GM23338 (cell line): ENCODE results near the gene SARS2.

Experiments used
- CREB1 ChIP-seq: fragments of 250-450 bp; sonication (Bioruptor Pico); IDR thresholded peaks from 2 replicates; pipeline ENCODE4 v1.5.0; 2020; ENCODE audit warnings: low read depth, mild to moderate bottlenecking, moderate library complexity
- EZH2 ChIP-seq: fragments of 200-600 bp; sonication (generic); IDR thresholded peaks from one replicate; pipeline ENCODE4 v1.8.0; 2017; ENCODE audit warnings: antibody characterized with exemption, mild to moderate bottlenecking, low read depth; ENCODE audit not compliant: unreplicated experiment
- EZH2phosphoT487 ChIP-seq: fragments of 200-600 bp; sonication (generic); IDR thresholded peaks from one replicate; pipeline ENCODE4 v1.8.1; 2018; ENCODE audit warnings: antibody characterized with exemption; ENCODE audit not compliant: unreplicated experiment
- POLR2AphosphoS5 ChIP-seq: IDR thresholded peaks from 2 replicates; pipeline ENCODE4 v1.6.1; 2016; ENCODE audit warnings: antibody characterized with exemption, low read depth
- TF ChIP-seq, protein P1 (sequence below), 2 experiments: fragments of 200-600 bp in 1 of 2; sonication (generic) in 1 of 2; conservative IDR thresholded peaks; 2 replicates each; pipeline versions ENCODE4 v1.5.1 to v1.6.1; 2016 to 2017; ENCODE audit warnings: antibody characterized with exemption in 2 of 2, low read depth in 2 of 2, mild to moderate bottlenecking in 2 of 2, moderate library complexity in 1 of 2
- TF ChIP-seq, protein P2 (sequence below): IDR thresholded peaks from one replicate; pipeline ENCODE4 v1.6.1; 2018; ENCODE audit warnings: antibody characterized with exemption; ENCODE audit not compliant: unreplicated experiment
- TF ChIP-seq, protein P3 (sequence below): IDR thresholded peaks from 2 replicates; pipeline ENCODE4 v1.6.1; 2016; ENCODE audit warnings: antibody characterized with exemption

DNA sequence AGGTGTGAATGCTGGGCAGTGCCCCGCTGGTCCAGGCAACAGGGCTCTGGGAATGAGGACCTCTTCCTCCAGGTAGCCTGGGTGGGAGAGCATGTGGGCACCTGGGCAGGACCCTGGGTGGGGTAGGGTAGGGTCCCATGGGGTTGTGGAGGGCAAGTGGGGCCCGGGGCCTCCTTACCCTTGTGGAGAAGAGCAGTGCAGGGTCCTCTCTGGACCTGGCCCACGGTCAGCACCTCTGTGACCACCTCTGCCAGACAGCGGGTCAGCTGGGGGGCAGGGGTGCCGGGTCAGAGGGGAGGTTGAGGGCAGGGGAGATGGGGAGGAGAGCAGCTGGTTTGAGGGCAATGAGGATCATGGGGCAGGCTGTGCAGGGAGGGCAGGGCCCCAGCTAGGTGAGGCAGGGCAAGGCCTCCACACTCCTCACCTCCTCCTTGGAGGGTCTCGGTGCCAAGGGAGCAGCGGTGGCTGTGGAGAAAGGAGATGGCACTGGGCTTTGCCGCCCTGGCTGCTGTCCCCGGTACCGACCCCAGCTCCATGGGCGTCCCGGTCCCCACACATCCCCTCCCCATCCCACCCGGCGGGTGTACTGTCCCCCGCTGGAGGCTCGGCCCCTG lies 19.1 kb downstream of the SARS2 start:
- TF ChIP-seq, protein P1, sequence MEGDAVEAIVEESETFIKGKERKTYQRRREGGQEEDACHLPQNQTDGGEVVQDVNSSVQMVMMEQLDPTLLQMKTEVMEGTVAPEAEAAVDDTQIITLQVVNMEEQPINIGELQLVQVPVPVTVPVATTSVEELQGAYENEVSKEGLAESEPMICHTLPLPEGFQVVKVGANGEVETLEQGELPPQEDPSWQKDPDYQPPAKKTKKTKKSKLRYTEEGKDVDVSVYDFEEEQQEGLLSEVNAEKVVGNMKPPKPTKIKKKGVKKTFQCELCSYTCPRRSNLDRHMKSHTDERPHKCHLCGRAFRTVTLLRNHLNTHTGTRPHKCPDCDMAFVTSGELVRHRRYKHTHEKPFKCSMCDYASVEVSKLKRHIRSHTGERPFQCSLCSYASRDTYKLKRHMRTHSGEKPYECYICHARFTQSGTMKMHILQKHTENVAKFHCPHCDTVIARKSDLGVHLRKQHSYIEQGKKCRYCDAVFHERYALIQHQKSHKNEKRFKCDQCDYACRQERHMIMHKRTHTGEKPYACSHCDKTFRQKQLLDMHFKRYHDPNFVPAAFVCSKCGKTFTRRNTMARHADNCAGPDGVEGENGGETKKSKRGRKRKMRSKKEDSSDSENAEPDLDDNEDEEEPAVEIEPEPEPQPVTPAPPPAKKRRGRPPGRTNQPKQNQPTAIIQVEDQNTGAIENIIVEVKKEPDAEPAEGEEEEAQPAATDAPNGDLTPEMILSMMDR (conservative IDR thresholded peaks at IDR 0.05; ENCODE audit: low read depth in 2 of 2) = no peak
- TF ChIP-seq EZH2 (no peak), EZH2phosphoT487 (no peak), POLR2AphosphoS5 (no peak), CREB1 (CRISPR knock-in tag) (no peak)
- TF ChIP-seq, protein P2, sequence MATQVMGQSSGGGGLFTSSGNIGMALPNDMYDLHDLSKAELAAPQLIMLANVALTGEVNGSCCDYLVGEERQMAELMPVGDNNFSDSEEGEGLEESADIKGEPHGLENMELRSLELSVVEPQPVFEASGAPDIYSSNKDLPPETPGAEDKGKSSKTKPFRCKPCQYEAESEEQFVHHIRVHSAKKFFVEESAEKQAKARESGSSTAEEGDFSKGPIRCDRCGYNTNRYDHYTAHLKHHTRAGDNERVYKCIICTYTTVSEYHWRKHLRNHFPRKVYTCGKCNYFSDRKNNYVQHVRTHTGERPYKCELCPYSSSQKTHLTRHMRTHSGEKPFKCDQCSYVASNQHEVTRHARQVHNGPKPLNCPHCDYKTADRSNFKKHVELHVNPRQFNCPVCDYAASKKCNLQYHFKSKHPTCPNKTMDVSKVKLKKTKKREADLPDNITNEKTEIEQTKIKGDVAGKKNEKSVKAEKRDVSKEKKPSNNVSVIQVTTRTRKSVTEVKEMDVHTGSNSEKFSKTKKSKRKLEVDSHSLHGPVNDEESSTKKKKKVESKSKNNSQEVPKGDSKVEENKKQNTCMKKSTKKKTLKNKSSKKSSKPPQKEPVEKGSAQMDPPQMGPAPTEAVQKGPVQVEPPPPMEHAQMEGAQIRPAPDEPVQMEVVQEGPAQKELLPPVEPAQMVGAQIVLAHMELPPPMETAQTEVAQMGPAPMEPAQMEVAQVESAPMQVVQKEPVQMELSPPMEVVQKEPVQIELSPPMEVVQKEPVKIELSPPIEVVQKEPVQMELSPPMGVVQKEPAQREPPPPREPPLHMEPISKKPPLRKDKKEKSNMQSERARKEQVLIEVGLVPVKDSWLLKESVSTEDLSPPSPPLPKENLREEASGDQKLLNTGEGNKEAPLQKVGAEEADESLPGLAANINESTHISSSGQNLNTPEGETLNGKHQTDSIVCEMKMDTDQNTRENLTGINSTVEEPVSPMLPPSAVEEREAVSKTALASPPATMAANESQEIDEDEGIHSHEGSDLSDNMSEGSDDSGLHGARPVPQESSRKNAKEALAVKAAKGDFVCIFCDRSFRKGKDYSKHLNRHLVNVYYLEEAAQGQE = peak; percentile 56
- TF ChIP-seq, protein P3, sequence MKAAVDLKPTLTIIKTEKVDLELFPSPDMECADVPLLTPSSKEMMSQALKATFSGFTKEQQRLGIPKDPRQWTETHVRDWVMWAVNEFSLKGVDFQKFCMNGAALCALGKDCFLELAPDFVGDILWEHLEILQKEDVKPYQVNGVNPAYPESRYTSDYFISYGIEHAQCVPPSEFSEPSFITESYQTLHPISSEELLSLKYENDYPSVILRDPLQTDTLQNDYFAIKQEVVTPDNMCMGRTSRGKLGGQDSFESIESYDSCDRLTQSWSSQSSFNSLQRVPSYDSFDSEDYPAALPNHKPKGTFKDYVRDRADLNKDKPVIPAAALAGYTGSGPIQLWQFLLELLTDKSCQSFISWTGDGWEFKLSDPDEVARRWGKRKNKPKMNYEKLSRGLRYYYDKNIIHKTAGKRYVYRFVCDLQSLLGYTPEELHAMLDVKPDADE = no peak
